Measurements from ENCODE around the gene ALG1.
"Not testable (repeated sequence)": the region's sequence is repeated elsewhere in the genome, so short reads cannot be mapped to it uniquely, and the experiment has no call there.

ALG1 gene

DNA sequence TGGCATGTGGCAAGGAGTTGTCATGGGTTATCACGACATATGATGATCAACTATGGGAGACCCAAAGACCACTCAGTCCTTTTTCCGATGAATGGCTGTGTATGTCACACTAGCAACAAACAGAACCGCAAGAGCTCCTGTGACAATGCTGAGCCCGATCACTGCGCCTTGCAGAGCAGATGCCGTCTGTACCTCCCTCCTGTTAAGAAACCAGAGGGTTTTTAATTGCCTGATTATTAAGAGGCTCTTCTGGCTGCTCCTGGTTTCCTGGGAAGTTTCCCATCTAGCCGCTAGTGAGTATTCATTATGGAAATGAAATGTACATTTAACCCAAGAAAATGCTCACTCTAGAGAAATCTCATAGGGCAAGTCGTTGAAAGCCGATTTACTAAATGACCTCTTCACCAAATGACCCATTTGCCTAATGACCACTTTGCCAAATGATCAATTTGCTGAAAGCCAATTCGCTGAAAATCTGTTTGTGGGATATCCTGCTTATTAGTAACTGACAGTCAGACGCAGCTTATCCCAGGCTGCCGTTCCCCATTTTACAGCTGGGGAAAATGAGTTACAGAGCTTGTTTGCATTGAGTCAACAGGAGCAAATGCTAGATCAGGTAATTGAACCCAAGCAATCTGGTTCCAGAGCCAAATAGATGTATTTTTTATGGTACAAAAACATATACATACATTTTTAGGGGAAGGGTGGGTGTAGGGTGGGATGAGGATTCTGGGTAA, 31.8 kb downstream of the ALG1 start:
- not testable (repeated sequence) for H3F3A ChIP-seq (ENCODE audit: insufficient read depth, low read length); H3K27me3 ChIP-seq (replicated peaks; ENCODE audit: insufficient read depth, low read length); H3K27ac ChIP-seq (ENCODE audit: low read length); H3K9me3 ChIP-seq (replicated peaks; ENCODE audit: insufficient read depth, low read length); H3K4me1 ChIP-seq (ENCODE audit: low read length); H3K4me3 ChIP-seq (ENCODE audit: low read length); H3K36me3 ChIP-seq (replicated peaks; ENCODE audit: insufficient read depth, low read length); H3K9me2 ChIP-seq (replicated peaks; ENCODE audit: insufficient read depth, low read length); H3K9ac ChIP-seq (ENCODE audit: low read length); H2AFZ ChIP-seq (ENCODE audit: low read length); H4K20me1 ChIP-seq (ENCODE audit: insufficient read depth, low read length); H3K79me2 ChIP-seq (ENCODE audit: low read length); DNase-seq; H3K4me2 ChIP-seq (ENCODE audit: low read depth, low read length)

DNA sequence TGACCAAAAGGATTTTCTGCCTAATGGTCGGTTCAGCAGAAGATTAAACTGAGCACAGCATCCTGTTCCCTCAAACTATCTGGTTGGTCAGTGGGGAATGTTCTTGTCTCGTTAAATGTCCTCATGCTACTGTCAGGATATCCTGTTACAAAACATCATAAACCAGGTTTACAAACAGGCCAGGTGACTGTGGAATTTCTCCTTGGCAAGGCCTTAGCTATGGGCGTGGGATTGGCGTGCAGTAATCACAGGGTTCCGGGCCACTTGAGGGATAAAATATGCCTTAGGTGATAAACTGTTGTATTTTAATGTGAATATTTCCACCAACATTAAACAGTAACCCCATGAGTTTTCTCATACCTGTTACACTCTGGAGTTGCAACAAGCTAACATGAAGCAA, 33.4 kb downstream of the ALG1 start:
- not testable (repeated sequence) for H3K27me3 ChIP-seq (replicated peaks; ENCODE audit: insufficient read depth, low read length); H3K9me3 ChIP-seq (replicated peaks; ENCODE audit: insufficient read depth, low read length); H3K4me1 ChIP-seq (ENCODE audit: low read length); H2AFZ ChIP-seq (ENCODE audit: low read length); H3K9ac ChIP-seq (ENCODE audit: low read length); DNase-seq; H3K4me3 ChIP-seq (ENCODE audit: low read length); H3K4me2 ChIP-seq (ENCODE audit: low read depth, low read length); H3F3A ChIP-seq (ENCODE audit: insufficient read depth, low read length); H4K20me1 ChIP-seq (ENCODE audit: insufficient read depth, low read length); H3K9me2 ChIP-seq (replicated peaks; ENCODE audit: insufficient read depth, low read length); H3K36me3 ChIP-seq (replicated peaks; ENCODE audit: insufficient read depth, low read length); H3K27ac ChIP-seq (ENCODE audit: low read length); H3K79me2 ChIP-seq (ENCODE audit: low read length)

DNA sequence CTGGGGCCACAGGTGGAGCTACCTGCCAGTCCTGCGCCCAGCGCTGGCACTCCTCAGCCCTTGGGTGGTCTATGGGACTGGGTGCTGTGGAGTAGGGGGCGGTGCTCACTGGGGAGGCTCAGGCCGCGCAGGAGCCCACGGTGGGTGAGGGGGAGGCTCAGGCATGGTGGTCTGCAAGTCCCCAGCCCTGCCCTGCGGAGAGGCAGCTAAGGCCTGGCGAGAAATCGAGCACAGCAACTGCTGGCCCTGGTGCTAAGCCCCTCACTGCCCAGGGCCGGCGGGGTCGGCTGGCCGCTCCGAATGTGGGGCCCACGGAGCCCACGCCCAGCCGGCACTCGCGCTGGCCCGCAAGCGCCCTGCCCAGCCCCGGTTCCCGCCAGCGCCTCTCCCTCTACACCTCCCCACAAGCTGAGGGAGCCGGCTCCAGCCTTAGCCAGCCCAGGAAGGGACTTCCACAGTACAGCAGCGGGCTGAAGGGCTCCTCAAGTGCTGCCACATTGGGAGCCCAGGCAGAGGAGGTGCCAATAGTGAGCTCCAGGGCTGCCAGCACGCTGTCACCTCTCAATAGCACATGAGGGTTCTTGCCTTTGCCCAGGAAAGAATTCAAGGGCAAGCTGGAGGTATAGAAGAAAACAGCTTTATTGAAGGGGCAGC, 37.0 kb downstream of the ALG1 start:
- DNase-seq, result no peak
- H3K9me3 ChIP-seq (replicated peaks; ENCODE audit: insufficient read depth, low read length), result no peaks in the 10 kb centered on the region
- H3K4me1 ChIP-seq (ENCODE audit: low read length), result no peaks in the 10 kb centered on the region
- TF ChIP-seq, protein P1, sequence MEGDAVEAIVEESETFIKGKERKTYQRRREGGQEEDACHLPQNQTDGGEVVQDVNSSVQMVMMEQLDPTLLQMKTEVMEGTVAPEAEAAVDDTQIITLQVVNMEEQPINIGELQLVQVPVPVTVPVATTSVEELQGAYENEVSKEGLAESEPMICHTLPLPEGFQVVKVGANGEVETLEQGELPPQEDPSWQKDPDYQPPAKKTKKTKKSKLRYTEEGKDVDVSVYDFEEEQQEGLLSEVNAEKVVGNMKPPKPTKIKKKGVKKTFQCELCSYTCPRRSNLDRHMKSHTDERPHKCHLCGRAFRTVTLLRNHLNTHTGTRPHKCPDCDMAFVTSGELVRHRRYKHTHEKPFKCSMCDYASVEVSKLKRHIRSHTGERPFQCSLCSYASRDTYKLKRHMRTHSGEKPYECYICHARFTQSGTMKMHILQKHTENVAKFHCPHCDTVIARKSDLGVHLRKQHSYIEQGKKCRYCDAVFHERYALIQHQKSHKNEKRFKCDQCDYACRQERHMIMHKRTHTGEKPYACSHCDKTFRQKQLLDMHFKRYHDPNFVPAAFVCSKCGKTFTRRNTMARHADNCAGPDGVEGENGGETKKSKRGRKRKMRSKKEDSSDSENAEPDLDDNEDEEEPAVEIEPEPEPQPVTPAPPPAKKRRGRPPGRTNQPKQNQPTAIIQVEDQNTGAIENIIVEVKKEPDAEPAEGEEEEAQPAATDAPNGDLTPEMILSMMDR (IDR thresholded peaks at IDR 0.05; ENCODE audit: low read length), result no peak
- TF ChIP-seq EZH2 (optimal IDR thresholded peaks at IDR 0.05; ENCODE audit: low read depth, low read length), result no peak
- no peak for TF ChIP-seq EZH2phosphoT487 (IDR thresholded peaks at IDR 0.05; ENCODE audit: low read length)
- H3K27me3 ChIP-seq (replicated peaks; ENCODE audit: insufficient read depth, low read length), result no peaks in the 10 kb centered on the region
- no peak overlapping the region for H3K4me2 ChIP-seq (ENCODE audit: low read depth, low read length)
- H3K4me3 ChIP-seq (ENCODE audit: low read length), result no peak overlapping the region
- no peaks in the 10 kb centered on the region for H4K20me1 ChIP-seq (ENCODE audit: insufficient read depth, low read length)
- H3K9ac ChIP-seq (ENCODE audit: low read length), result no peak overlapping the region
- H3K9me2 ChIP-seq (replicated peaks; ENCODE audit: insufficient read depth, low read length), result no peaks in the 10 kb centered on the region
- no peaks in the 10 kb centered on the region for H3F3A ChIP-seq (ENCODE audit: insufficient read depth, low read length)
- no peaks in the 10 kb centered on the region for H3K36me3 ChIP-seq (replicated peaks; ENCODE audit: insufficient read depth, low read length)
- no peak overlapping the region for H2AFZ ChIP-seq (ENCODE audit: low read length)
- H3K27ac ChIP-seq (ENCODE audit: low read length), result no peak overlapping the region
- no peaks in the 10 kb centered on the region for H3K79me2 ChIP-seq (ENCODE audit: low read length)

DNA sequence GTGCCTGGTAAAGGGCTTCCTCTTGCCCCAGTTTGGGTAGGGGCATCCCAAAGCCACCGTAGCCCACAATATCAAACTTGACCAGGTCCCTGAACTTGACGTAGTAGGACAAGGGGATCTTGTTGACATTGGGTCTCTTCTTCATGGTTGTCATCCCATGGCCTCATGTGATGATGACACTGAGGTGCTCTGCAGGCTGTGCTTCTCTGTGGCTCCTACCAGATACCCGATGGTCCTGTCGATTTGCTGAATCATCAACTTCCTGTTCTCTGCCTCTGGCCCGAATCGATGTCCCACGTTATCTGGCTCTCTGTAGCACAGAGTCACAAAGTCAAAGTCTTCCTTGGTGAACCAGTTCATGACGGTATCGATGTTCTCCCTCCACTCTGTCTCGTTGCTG, 39.3 kb downstream of the ALG1 start:
- H3K27me3 ChIP-seq (replicated peaks; ENCODE audit: insufficient read depth, low read length); H3K27ac ChIP-seq (ENCODE audit: low read length); H3F3A ChIP-seq (ENCODE audit: insufficient read depth, low read length); H3K9ac ChIP-seq (ENCODE audit: low read length); H3K36me3 ChIP-seq (replicated peaks; ENCODE audit: insufficient read depth, low read length); H3K4me3 ChIP-seq (ENCODE audit: low read length); H2AFZ ChIP-seq (ENCODE audit: low read length); H3K4me1 ChIP-seq (ENCODE audit: low read length); DNase-seq; H3K9me3 ChIP-seq (replicated peaks; ENCODE audit: insufficient read depth, low read length); H3K79me2 ChIP-seq (ENCODE audit: low read length); H3K4me2 ChIP-seq (ENCODE audit: low read depth, low read length); H3K9me2 ChIP-seq (replicated peaks; ENCODE audit: insufficient read depth, low read length); H4K20me1 ChIP-seq (ENCODE audit: insufficient read depth, low read length): not testable (repeated sequence)

DNA sequence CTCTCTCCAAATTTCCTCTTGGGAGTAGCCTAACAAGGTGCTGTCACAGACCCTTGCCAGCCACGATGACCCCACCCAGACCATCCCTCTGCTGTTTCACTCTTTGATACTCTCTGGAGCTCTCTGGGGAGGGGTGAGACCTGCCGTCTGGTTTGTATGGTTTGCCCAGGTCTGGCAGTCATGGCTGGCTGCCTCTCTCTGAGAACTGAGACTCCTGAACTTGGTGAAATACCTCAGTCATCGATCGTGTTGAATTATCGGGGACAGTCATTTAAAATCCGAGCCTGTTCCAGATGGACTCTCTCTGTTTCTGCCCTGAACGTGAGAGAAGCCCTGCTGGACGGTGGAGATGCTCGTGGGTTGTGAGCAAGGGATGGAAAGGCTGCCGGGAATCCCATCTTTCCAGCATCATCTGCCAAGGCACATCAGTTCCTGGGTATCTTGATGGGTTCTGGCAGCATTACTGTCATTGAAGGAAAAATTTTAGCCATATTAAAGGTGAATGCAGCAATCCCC, 45.2 kb downstream of the ALG1 start:
- not testable (repeated sequence) for H3K36me3 ChIP-seq (replicated peaks; ENCODE audit: insufficient read depth, low read length); H3K27ac ChIP-seq (ENCODE audit: low read length); H2AFZ ChIP-seq (ENCODE audit: low read length); H3K9me3 ChIP-seq (replicated peaks; ENCODE audit: insufficient read depth, low read length); H3K9ac ChIP-seq (ENCODE audit: low read length); H3K4me2 ChIP-seq (ENCODE audit: low read depth, low read length); DNase-seq; H3F3A ChIP-seq (ENCODE audit: insufficient read depth, low read length); H3K79me2 ChIP-seq (ENCODE audit: low read length); H3K9me2 ChIP-seq (replicated peaks; ENCODE audit: insufficient read depth, low read length); H3K4me1 ChIP-seq (ENCODE audit: low read length); H4K20me1 ChIP-seq (ENCODE audit: insufficient read depth, low read length); H3K4me3 ChIP-seq (ENCODE audit: low read length); H3K27me3 ChIP-seq (replicated peaks; ENCODE audit: insufficient read depth, low read length)

DNA sequence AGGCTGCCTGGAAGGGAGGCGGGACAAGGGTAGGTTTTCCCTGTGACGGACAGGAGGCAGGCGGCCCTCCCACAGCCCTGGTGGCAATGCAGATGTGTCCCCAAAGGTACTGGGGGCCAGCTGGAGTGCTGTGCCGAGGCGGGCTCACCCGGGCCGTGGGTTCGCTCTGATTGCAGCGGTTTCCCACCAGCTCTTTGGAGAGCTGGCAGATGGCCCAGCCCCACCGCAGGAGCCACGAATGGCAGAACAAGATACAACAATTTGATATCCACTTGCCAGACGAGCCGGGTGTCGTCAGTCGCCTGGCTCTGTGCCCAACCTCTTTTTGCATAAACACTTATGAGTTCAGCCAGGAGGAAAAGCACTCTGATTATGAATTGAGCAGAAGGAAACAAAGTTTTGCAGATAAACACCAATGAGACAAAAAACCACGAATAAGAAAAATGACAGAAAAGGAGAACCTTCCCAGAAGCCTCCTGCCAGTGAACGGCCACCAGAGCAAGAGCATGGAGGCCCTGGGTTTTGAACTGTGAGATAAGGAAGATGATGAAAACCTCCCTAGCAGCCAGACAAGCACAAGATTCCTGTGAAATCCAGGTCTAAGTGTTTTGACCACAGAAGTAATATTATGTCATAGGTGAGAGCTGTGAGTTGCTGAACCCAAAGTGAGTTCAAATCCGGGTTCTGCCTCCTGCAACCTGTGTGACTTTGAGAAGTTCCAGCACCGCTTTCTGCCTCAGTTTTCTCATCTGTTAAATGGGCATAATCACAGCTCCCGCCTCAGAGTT, 45.9 kb downstream of the ALG1 start:
- not testable (repeated sequence) for H4K20me1 ChIP-seq (ENCODE audit: insufficient read depth, low read length); H3K4me2 ChIP-seq (ENCODE audit: low read depth, low read length); H3K4me3 ChIP-seq (ENCODE audit: low read length); H3K79me2 ChIP-seq (ENCODE audit: low read length); DNase-seq; H3K9me2 ChIP-seq (replicated peaks; ENCODE audit: insufficient read depth, low read length); H3K9me3 ChIP-seq (replicated peaks; ENCODE audit: insufficient read depth, low read length); H3K4me1 ChIP-seq (ENCODE audit: low read length); H3K36me3 ChIP-seq (replicated peaks; ENCODE audit: insufficient read depth, low read length); H3K27ac ChIP-seq (ENCODE audit: low read length); H3F3A ChIP-seq (ENCODE audit: insufficient read depth, low read length); H2AFZ ChIP-seq (ENCODE audit: low read length); H3K27me3 ChIP-seq (replicated peaks; ENCODE audit: insufficient read depth, low read length); H3K9ac ChIP-seq (ENCODE audit: low read length)
